ENCODE measurements around the gene FOXA3. TPM values are rescaled to one million over a fixed set of nuclear protein-coding genes. Genes with fewer than 3 reads are reported as not detected.
A peak's percentile ranks its signal among the peaks of the same experiment; 100 is the strongest.

The FOXA3 gene
- total RNA-seq, 1 donor from 2014 or later = not detected

GRCh38 chr19:45872095-45872919 is 8.2 kb downstream of the FOXA3 start:
- no peak for DNase-seq (ENCODE audit: low read depth, low spot score)

GRCh38 chr19:45873219-45873772 is 9.2 kb downstream of the FOXA3 start:
- no peak for DNase-seq (ENCODE audit: low read depth, low spot score)

GRCh38 chr19:45874620-45874966 is 10.5 kb downstream of the FOXA3 start:
- no peak for DNase-seq (ENCODE audit: low read depth, low spot score)

- DNase-seq (ENCODE audit: low read depth, low spot score) = no peak
Measured at GRCh38 chr19:45876161-45876410, 12.0 kb downstream of the FOXA3 start.

GRCh38 chr19:45876411-45877197 is 12.5 kb downstream of the FOXA3 start:
- DNase-seq (ENCODE audit: low read depth, low spot score) = no peak

- DNase-seq (ENCODE audit: low read depth, low spot score) = no peak
Measured at GRCh38 chr19:45878043-45878794, 14.1 kb downstream of the FOXA3 start.

- no peak for DNase-seq (ENCODE audit: low read depth, low spot score)
Measured at GRCh38 chr19:45879055-45879454, 14.9 kb downstream of the FOXA3 start.

- DNase-seq (ENCODE audit: low read depth, low spot score) = no peak
Measured at GRCh38 chr19:45879971-45880370, 15.8 kb downstream of the FOXA3 start.

GRCh38 chr19:45881082-45881908 is 17.2 kb downstream of the FOXA3 start:
- DNase-seq (ENCODE audit: low read depth, low spot score) = no peak

- DNase-seq (ENCODE audit: low read depth, low spot score) = no peak
Measured at GRCh38 chr19:45881909-45882528, 17.9 kb downstream of the FOXA3 start.

- peak; percentile 63 for DNase-seq (ENCODE audit: low read depth, low spot score)
Measured at GRCh38 chr19:45882652-45883585, 18.8 kb downstream of the FOXA3 start.

GRCh38 chr19:45883586-45883880 is 19.4 kb downstream of the FOXA3 start:
- DNase-seq (ENCODE audit: low read depth, low spot score) = no peak

- no peak for DNase-seq (ENCODE audit: low read depth, low spot score)
Measured at GRCh38 chr19:45883881-45884681, 20.0 kb downstream of the FOXA3 start.

- DNase-seq (ENCODE audit: low read depth, low spot score) = no peak
Measured at GRCh38 chr19:45884682-45885555, 20.8 kb downstream of the FOXA3 start.

GRCh38 chr19:45885556-45886426 is 21.7 kb downstream of the FOXA3 start, which contains the start of gene IRF2BP1:
Gene IRF2BP1, minus strand, starts transcription at chr19:45886141. Its CDS starts 367 bp downstream, at chr19:45885774.
- DNase-seq (ENCODE audit: low read depth, low spot score) = peak; percentile 63

- peak; percentile 74 for DNase-seq (ENCODE audit: low read depth, low spot score)
Measured at GRCh38 chr19:45886427-45887199, 22.5 kb downstream of the FOXA3 start.

Measured in pulmonary artery endothelial cell (primary cell).